HS-27A (cell line): ENCODE data around the gene SSBP2.

Experiments used
- DNase-seq: peaks from one replicate; pipeline ENCODE4 v3.0.0-alpha.2; 2012; ENCODE audit warnings: low read depth, missing footprints

The SSBP2 gene

DNA sequence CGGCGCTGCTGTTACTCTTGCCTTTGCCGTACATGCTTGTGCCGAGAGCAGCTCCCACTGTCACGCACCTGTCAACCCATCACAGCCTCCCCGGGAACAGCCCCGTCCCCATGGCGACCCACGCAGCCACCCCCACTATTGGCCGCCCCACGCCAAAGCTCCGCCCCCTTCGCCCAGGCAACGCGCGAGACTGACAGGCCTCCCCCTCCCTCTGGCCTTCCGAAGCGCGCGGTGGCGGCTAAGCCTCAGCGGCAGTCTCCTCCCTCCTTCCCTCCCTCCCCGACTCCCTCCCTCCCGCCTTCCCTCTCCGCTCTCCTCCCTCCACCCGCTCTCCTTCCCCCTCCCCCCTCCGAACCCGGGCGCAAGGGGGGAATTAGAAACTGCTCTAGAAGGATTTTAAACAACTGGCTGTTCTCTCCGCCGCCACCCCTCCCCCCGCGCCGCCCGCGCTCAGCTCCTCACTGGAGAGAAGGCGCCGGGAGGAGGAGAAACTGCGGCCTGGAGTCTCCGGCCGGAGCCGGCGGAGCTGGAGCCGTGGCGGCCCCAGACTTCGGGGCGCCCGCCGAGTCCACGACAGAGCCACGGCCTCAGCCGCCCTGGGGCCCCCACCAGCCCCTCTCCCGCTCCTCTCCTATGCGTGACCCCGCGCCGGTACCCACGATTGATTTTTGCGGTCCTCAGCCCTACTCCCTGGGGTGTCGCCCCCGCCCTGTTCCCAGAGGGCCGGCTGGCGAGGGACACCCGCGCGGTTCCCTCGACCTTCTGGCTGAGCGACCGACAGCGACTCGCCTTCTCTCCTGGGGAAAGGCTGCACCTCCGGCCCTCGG lies at the start of gene SSBP2:
Gene SSBP2, minus strand, starts transcription at position 89 of the 827 bp plus-strand sequence. Its CDS starts 55 bp downstream, at position 34.
- peak; percentile 86 for DNase-seq

DNA sequence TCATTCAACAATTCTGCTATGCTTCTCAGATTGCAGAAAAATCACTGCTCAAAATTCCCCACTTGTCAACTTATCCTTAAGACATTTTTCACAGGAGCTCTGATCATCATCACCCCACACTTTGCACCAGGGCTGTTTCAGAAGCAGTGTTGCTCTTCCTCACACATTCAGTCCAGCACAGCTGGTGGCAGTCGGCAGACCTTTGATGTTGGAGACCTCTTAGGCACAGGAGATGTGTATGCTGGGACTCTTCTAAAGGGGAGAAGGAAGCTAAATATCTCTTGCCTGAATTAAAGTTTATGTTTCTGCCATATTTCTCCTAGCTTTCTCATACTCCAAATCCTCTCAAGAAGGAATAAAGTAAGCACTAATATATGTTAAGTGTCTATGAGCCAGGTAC lies 44.8 kb upstream of the SSBP2 start:
- no peak for DNase-seq

DNA sequence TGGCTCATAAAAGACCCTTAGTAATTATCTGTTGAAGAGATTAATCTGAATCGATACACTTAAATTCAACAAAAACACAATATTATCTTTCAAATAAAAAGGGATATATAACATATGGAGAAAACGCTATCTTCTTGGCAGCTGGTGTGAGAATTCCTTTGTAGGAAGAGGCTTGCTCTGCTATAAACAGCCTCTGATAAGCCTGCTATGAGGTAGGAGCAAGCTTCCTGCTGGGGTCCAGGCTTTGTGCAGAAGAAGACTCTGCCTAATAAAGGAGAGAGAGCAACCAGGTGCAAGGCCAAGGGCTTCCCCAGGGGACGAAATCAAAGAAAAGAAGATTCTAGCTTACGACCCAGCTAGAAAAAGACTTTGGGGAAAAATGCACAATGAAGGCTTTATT lies 43.3 kb upstream of the SSBP2 start:
- no peak for DNase-seq

DNA sequence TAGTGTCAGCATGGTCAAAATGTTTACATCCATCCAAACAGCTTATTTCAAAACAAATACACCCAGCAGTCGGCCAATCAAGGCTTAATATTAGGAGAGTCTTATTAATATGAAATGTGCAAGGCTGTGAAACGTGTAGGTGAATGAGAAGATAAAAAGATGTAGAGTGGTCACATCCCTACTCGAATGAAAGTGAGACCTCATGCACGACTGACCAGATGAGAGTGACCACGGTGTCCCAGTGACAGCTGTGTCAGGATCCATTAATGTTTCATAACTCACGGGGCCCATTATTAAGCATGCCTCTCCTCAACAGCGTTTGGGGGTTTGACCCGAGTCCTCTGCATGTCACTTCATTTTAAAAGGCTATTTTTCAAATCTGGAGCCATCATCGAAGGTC lies 39.4 kb upstream of the SSBP2 start:
- DNase-seq, result no peak

DNA sequence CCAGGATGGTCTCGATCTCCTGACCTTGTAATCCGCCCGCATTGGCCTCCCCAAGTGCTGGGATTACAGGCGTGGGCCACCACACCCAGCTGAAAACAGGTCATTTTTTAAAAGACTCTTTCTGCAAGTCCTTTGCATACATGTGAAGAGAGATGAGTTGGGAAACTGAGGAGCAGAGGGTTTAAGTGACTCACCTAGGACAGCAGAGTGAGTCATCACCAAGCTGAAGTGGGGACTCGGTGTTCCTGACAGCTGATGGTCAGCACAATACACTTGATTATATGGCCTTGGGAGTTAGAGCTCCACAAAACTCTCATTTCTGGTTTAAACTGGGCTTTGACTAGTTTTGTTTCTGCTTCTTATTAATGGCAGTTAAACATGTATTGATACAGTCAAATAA lies 38.1 kb upstream of the SSBP2 start:
- DNase-seq, result no peak

DNA sequence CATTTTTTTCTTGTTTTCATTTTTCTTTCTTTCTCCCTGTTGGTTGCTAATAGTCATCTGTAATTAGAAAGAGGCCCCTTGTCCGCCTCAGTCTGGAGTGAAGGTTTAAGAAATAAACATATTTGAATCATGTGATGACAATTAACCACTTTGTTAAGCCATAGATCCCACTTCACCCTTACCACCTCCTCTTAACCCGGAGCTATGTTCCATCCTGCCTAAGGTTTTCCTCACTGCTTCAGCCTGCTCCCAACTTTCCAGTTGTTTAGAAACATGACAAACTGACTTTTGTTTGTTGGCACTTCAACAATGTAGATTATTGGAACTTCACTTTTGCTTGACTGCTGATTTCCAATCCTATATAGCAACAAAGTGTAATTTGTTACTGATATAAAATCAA lies 37.4 kb upstream of the SSBP2 start:
- DNase-seq, result no peak

DNA sequence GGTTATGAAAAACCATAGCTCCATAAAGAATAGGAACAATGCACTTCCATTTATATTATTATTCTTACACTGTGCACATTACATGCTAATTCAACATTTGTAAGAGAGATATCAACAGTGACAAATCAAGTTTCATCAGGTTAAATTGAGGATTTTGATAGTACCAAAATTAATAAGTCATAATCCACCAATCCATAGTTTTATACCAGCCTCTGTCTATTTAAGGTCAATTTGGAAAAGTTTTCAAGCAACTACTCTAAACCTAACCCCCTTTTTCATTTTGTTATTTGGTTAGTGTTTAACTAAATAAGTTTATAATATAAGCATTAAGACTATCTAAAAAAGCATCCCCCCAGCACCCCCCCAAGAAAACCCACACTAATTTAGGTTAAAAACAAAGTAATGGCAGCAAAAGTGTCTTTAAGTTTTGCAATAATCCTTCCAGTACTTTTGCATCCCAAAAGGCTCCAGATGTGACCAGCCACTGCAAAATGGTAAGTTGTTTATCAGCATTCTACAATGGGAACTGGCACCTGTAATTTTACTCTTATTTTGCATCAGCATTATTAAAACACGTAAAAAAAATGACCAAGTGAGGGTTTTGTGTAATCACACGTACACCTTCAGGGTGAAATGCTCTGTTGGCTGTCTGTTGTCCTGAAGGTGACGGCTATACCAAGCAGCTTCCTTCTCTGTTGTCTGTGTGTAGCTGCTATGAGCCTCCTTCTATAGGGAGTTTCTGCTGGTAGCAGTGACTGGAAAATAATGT lies 36.8 kb upstream of the SSBP2 start:
- DNase-seq, result no peak

DNA sequence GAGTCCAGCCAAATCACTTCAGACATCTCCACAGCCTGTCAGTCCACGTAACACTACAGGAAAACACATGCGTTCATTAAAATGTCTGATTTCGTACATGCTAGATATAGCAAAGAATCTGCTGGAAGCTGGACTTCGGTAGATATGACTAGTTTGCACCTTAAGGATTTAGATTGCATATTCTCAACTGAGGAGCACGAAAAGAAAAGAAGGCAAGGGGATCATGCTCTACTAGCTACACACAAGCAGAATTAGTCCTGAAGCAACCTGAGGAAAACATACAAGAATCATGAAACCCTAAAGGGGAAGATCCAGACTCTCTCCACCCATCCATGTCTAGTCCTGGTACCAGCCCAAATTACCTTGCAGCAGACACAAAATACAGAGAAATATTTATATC lies 36.1 kb upstream of the SSBP2 start:
- DNase-seq, result no peak

DNA sequence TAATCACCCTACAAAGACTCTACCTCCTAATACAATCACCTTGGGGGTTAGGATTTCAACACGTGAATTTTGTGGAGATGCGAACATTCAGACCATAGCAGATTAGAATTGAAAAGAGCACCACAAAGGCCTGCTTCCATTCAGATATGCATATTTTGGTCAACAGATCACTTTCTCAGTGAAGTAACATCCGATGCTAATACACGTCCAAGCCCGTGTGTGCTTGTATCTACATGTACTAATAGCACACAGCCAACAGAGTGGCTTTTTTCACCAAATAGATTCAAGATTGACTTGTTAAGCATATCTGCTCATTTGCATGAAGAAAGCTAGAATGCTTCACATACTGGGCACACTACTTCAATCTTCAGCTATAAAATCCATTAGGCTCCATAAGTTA lies 35.6 kb upstream of the SSBP2 start:
- no peak for DNase-seq

DNA sequence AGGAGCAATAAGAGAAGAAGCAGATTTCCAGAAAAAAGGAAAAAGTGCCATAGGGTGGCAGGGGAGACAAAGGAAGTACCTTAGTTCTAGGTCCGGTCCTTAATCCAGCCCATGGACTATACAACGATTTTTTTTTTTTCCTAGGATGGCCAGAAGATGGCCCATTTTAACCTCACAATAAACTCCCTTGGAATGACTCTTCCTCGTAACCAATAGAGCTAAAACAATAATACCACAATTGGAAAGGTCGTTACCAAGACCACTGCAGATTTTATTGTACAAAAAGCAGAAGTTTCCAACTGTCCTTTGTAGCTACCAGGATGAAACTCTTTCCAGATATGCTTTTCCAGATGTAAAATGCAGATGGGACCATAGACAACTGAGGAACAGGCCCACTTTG lies 34.4 kb upstream of the SSBP2 start:
- DNase-seq, result no peak

DNA sequence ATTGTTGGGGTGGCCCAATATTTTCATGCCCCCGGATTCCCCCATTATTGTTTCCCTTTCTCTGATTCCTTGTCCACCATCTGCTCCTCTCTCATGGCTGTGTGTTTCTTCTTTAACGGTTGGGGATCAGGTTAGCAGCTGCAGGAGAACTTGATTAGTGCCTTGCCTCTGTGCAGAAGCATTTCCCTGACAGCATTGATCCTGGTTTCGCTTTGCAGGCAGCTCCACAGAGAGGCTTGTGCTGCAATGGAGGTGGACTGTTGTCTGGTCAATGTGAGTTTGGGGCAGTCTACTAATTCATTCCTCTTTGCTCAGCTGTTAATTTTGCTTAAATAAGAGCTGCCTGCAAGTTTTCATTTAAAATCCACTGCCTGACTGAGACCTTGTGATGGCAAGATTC lies 32.5 kb upstream of the SSBP2 start:
- no peak for DNase-seq

DNA sequence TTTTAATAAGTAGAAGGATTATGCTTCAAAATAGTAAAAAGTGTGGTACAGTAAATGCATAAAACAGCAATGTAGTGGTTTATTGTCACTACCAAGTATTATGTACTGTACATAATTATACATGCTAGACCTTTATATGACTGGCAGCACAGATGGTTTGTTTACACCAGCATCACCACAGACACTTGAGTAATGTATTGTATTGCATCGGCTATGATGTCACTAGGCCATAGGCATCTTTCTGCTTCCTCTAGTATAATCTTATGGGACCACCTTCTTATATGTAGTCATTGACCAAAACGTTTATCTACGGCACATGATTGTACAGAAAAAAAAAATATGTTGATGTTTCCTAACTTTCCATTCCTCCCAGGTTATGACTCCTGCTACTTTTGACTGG lies 31.9 kb upstream of the SSBP2 start:
- no peak for DNase-seq

DNA sequence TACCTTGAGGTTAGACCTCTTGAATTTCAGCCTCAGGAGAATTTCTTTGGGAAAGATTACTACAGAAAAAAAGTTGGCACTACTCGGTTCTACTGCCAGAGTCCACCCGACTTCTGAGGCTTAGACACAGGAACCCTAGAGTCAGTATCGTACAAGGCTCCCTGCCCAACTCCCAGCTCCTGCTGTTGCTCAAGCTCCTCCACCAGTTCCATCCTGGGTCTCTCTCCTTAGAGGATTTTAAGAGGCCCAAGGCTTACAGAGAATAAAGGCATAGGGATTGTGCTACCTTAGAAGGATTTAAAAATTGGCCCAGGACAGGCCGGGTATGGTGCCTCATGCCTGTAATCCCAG lies 29.0 kb upstream of the SSBP2 start:
- DNase-seq, result no peak

DNA sequence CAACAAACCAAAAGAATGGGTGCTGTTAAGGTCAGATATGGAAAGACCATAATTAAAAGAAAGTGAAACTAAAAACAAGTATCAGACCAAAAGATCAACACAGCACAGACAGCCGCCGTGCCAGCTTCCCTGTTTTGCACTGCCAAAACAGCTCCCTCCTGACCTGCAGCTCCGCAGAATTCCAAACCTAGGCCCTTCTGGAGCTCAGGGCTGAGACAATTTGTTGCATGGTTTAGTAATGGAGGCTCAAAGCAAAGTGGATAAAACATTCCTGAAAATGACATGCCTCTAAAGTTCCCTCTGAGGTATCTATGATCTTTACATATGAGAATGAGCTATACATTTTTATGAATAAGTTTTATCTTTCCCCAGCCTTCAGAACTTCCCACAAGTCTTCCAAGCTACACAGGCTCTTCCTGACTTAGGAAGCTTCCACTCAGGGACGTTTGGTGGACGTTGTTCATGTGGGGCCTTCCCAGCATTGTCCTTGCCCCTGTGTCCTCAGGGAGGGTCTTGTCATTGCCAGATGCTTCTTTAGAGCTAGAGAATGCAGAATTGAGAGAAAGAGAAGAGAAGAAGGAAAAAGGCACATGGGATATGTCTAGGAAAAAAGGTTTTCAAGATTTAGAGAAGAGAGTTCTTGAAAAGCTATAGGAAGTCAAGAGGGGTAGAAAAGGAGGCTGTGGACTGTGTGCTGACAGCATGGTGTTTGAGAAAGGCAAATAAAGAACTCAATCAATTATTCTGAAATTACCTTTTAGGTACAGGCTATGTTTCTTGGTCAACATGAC lies 28.4 kb upstream of the SSBP2 start:
- no peak for DNase-seq

DNA sequence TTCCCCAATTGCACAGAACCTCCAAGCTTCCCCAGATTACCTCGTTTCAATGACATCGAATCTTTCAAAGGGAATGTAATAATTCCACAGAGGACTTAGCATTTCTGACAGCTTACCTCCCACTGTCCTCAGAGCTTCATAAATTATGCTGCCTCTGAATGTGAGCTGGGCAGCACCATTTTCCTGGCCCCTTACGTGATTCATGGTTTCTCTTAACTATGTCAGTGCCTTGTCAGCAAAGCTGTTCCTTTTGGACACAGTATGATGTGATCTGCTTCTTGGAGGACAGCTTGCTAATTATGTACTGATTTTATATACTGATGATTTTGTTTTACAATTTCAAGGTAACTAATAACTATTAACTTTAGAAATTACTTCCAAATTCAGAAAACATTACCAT lies 27.7 kb upstream of the SSBP2 start:
- no peak for DNase-seq

DNA sequence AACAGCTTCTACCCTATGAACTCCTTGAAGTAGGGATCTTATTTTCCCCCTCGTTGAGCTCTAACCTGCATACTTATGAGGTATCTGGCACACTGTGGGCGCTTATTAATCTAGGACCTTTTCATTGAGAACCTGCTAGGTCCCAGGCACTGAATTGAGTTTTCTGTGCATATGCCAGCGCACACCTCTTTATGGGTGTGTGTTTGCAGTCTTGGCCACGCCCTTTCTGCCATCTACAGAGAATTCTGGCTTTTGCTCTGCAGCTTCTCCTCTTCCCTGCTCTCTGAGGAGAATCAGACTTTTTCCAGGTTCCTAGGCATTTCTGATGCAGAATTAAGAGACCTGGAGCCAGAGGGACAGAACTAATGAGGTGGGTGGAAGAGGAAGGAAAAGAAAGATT lies 25.4 kb upstream of the SSBP2 start:
- no peak for DNase-seq

DNA sequence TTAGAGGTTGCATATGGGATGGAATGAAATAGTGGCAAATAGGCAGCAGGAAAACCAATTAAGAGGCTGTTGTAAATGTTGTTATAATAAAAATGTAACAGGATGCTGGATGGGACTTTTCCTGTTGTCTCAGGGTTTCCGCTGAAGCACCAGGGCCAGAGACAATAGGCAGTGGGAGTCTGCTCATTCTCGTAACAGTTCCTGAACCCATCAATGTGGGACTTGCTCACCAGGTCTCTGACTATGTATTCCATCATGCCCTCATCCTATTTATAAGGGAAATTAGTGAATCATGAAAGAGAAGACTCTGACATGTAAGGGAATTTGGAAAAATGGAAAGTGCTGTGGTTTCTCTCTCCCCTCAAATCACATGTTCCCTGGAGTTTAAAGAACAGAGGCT lies 23.5 kb upstream of the SSBP2 start:
- no peak for DNase-seq

DNA sequence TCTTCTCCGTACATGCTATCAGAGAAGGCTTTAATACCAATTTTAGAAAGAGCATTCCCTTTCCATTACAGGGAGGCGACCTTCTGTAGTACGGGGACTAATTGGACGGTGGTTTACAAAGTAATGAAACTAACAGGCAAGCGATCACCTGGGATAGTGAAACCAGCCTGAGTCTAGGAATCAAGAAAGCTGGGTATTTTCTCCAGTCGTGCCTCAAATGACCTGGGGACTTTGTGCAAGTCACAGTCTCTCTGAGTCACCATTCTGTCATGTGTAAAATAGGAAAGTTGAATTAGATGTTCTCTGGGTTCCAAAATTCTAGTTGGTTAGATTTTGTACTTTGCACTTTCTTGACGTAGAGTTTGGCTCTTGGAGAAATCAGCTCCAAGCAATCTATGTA lies 22.7 kb upstream of the SSBP2 start:
- DNase-seq, result no peak

DNA sequence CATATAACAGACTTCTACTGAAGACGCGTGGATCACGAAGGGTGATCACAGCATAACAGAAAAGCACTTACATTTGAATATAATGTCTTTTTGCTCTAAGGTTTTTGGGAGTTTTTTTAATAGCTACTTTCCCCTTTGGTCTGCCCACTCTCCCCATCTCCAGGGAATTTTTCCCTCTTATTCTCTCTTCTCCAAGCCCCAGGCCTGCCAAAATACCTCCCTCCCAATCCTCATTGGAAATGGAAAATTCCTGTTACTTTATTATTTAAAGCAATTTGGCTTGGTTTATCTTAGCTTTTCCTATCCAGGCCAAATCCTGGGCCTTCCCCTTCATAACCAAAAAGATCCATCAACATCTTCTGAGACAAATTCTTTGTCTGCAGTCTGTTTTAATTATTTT lies 22.3 kb upstream of the SSBP2 start:
- DNase-seq, result no peak

DNA sequence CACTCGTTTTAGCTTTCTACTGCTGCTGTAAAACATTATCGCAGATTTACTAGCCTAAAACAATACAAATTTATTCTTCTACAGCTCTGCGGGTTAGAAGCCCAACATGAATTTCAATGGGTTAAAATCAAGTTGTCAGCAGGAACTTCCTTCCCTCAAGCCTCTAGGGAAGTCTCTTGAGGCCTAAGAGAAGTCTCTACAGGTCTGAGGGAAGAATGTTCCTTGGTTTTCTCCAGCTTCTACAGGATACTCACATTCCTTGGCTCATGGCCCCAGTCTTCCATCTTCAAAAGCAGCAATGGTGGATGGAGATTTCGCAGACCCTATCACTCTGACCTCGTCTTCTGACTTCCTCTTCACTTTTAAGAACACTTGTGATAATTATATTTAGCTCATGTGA lies 21.6 kb upstream of the SSBP2 start:
- no peak for DNase-seq

DNA sequence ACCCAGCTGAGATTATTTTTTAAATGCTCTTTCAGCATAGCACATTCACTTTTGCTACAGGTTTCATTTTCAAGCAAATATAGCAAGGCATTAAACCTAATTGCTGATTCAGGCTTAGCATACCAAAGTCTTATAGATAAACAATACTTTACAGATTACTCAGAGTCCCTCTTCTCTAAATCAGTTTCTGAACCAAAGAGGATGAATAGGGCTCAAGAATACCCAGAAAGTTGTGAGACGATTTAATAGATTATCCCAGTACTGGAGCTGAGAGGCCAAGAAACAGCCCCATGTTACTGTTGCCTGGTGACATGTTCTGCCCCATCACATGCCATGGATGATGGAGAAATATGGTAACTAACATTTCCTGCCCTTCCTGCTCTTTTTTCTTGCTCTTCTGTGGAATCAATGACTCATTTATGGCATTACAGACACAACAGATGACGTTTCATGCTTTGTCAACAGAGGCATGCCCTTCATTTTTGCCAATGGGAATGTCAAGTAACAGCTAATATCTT lies 18.1 kb upstream of the SSBP2 start:
- DNase-seq, result peak; percentile 54

DNA sequence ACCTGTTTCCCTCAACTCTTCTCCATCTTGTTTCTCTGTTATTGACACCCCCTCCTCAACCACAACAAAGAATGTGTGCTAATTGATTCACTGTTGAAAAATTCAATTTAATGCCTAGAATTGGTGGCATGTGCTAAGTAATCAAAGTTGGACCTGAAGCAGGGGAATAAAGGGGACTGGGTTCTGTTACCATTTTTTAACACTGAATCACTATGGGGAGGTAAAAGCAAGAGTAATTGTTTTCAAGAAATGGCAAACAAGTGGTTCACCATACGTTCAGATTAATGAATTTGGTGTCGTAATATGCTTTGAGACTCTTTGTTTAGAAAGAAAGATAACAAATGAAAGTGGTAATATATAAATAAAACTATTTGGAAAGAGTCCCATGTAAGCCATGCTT lies 17.0 kb upstream of the SSBP2 start:
- no peak for DNase-seq

DNA sequence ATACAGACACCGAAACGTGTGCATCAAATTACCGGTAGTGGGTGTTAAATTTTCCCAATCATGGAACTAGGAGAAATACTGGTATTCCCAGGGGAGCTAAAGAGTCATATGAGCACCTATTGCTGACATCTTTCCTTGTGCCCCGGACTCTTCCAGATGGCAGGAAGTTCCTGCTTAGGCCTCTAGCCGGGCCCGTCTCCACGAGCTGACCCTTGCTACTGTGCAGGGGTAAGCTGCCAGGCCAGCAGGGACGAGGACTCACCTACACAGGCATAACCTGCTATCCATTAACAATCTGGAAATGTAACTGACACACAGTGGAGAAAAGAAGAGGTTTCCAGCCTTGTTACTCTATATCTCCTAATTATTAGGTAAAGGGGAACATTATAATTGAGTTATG lies 16.2 kb upstream of the SSBP2 start:
- DNase-seq, result no peak
